ENCODE measurements around the gene ALB. TPM values are rescaled to one million over a fixed set of nuclear protein-coding genes. Genes with fewer than 3 reads are reported as not detected.

The ALB gene
- total RNA-seq, 4 donors from 2014 or later = 1.1 TPM; not detected in 3

GRCh38 chr4:73433140-73433539, 29.1 kb downstream of the ALB start:
- TF ChIP-seq, protein P1, sequence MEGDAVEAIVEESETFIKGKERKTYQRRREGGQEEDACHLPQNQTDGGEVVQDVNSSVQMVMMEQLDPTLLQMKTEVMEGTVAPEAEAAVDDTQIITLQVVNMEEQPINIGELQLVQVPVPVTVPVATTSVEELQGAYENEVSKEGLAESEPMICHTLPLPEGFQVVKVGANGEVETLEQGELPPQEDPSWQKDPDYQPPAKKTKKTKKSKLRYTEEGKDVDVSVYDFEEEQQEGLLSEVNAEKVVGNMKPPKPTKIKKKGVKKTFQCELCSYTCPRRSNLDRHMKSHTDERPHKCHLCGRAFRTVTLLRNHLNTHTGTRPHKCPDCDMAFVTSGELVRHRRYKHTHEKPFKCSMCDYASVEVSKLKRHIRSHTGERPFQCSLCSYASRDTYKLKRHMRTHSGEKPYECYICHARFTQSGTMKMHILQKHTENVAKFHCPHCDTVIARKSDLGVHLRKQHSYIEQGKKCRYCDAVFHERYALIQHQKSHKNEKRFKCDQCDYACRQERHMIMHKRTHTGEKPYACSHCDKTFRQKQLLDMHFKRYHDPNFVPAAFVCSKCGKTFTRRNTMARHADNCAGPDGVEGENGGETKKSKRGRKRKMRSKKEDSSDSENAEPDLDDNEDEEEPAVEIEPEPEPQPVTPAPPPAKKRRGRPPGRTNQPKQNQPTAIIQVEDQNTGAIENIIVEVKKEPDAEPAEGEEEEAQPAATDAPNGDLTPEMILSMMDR (IDR thresholded peaks at IDR 0.05; ENCODE audit: low read depth) = no peak

DNA sequence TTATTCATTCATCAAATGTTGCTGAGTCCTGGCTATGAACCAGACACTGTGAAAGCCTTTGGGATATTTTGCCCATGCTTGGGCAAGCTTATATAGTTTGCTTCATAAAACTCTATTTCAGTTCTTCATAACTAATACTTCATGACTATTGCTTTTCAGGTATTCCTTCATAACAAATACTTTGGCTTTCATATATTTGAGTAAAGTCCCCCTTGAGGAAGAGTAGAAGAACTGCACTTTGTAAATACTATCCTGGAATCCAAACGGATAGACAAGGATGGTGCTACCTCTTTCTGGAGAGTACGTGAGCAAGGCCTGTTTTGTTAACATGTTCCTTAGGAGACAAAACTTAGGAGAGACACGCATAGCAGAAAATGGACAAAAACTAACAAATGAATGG, 30.2 kb downstream of the ALB start:
- TF ChIP-seq, protein P1 (IDR thresholded peaks at IDR 0.05; ENCODE audit: low read depth) = no peak

GRCh38 chr4:73435984-73436383, 31.9 kb downstream of the ALB start, which contains the start of gene AFP:
TSS of gene AFP (plus strand) at chr4:73436221. CDS start at chr4:73436263, 42 bp downstream.
- TF ChIP-seq, protein P1 (IDR thresholded peaks at IDR 0.05; ENCODE audit: low read depth) = no peak

DNA sequence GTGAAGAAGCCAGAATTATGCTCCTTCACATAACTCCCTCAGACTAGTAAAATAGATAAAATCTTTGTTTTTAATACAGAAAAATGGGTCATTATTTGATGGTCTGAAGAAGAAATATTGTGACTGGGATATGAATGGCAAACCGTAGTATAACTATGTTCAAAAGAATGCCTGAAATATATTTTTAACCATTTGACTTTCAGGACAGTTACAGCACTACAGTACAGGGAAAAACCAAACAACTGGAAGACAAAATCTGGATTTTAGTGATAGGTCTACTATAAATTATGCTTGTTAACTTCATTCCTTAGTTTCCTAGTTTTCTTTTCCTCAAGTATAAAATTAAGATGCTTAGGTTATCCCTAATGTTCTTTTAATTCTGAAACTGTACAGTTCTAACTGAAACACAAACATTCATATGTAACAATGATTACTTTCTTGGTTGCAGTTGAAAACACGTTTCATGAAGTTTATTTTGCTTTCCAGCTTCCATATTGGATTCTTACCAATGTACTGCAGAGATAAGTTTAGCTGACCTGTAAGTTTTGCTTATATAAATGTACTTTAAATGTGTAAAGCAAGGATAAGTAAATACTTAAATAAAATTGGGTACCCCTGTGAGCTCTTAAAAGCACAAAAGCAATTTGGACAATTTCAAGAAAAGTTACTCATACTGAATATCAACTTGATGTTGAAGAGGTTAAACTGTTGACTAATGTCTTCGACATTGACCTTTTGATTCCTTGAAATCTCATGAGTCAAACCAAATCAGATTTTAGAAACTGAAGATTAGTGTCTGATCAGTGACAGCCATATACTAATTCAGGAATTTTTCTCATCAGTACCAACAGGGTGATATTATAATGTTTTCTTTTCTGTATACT, 32.8 kb downstream of the ALB start:
- TF ChIP-seq, protein P1 (IDR thresholded peaks at IDR 0.05; ENCODE audit: low read depth) = no peak

- TF ChIP-seq, protein P1 (IDR thresholded peaks at IDR 0.05; ENCODE audit: low read depth) = no peak
Measured at GRCh38 chr4:73437558-73437956, 33.5 kb downstream of the ALB start.

GRCh38 chr4:73438048-73438447, 34.0 kb downstream of the ALB start:
- TF ChIP-seq, protein P1 (IDR thresholded peaks at IDR 0.05; ENCODE audit: low read depth) = no peak

- TF ChIP-seq, protein P1 (IDR thresholded peaks at IDR 0.05; ENCODE audit: low read depth) = no peak
Measured at GRCh38 chr4:73438582-73439215, 34.6 kb downstream of the ALB start.
